ENCODE measurements around the gene OR4K17. TPM values are rescaled to one million over a fixed set of nuclear protein-coding genes. Genes with fewer than 3 reads are reported as not detected.
"Not testable (repeated sequence)": the region's sequence is repeated elsewhere in the genome, so short reads cannot be mapped to it uniquely, and the experiment has no call there.

The OR4K17 gene, protein sequence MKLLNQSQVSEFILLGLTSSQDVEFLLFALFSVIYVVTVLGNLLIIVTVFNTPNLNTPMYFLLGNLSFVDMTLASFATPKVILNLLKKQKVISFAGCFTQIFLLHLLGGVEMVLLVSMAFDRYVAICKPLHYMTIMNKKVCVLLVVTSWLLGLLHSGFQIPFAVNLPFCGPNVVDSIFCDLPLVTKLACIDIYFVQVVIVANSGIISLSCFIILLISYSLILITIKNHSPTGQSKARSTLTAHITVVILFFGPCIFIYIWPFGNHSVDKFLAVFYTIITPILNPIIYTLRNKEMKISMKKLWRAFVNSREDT
- not detected in 2 replicates for total RNA-seq
- long read RNA-seq: 0 reads

DNA sequence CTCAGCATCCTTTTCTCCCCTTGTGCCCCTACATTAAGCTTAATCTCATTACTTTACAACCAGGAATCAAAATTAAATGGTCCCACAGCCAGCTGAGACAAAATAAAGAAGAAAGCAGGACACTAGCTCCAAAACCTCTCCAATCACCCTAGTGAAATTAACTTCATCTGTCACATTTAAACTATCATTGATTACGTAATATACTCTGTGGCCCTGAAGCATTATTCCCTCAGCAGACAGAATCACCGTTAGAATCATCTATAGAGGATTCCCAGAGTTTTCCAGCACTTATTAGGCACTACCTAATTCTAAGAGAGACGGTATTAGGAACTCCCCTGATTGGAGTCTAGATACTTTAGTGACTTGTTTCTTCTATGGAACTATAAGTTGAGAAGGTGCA, at the start of gene OR4K17:
TSS of gene OR4K17 (plus strand) at position 302 of the 400 bp plus-strand sequence. CDS start 6,761 bp downstream, outside the sequence.
- H3K9me3 Mint-ChIP-seq (ENCODE audit: unreplicated experiment): peaks cover 30% of the 10 kb centered on the region
- no peak within 1 kb of the TSS for H3K4me3 Mint-ChIP-seq (ENCODE audit: unreplicated experiment)
- H3K27me3 Mint-ChIP-seq (ENCODE audit: unreplicated experiment): no peaks in the 10 kb centered on the region
- no peak within 1 kb of the TSS for H3K27ac Mint-ChIP-seq (ENCODE audit: unreplicated experiment)
- TF ChIP-seq, protein P1, sequence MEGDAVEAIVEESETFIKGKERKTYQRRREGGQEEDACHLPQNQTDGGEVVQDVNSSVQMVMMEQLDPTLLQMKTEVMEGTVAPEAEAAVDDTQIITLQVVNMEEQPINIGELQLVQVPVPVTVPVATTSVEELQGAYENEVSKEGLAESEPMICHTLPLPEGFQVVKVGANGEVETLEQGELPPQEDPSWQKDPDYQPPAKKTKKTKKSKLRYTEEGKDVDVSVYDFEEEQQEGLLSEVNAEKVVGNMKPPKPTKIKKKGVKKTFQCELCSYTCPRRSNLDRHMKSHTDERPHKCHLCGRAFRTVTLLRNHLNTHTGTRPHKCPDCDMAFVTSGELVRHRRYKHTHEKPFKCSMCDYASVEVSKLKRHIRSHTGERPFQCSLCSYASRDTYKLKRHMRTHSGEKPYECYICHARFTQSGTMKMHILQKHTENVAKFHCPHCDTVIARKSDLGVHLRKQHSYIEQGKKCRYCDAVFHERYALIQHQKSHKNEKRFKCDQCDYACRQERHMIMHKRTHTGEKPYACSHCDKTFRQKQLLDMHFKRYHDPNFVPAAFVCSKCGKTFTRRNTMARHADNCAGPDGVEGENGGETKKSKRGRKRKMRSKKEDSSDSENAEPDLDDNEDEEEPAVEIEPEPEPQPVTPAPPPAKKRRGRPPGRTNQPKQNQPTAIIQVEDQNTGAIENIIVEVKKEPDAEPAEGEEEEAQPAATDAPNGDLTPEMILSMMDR (IDR thresholded peaks at IDR 0.05): no peak
- no peaks in the 10 kb centered on the region for H3K4me1 Mint-ChIP-seq (ENCODE audit: unreplicated experiment)
- no peak for DNase-seq (ENCODE audit: extremely low spot score, unreplicated experiment)
- no peaks in the 10 kb centered on the region for H3K36me3 Mint-ChIP-seq (ENCODE audit: unreplicated experiment)

DNA sequence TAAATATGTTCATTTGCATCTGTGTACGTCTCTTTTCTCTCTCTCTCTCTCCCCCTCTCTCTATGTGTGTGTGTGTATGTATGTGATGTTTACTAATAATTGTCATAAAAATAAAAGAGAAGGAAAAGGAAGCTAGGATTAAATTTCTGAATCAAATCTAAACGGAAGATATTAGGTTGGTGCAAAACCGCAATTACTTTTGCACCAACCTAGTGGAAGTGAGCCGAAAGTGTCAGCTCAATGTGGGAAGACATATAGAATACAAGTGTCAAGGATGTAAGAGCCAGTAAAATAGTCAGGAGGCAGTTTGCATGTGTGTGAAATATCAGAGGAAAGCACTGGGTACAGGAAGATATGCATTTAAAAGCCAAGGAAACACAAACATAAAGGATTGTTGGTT, 18.5 kb upstream of the OR4K17 start:
- Mint-ChIP-seq H3K27me3 (ENCODE audit: unreplicated experiment) (no peaks in the 10 kb centered on the region), H3K27ac (ENCODE audit: unreplicated experiment) (no peak overlapping the region), H3K9me3 (ENCODE audit: unreplicated experiment) (peaks cover 39% of the 10 kb centered on the region), H3K4me3 (ENCODE audit: unreplicated experiment) (no peak overlapping the region), H3K4me1 (ENCODE audit: unreplicated experiment) (no peaks in the 10 kb centered on the region), H3K36me3 (ENCODE audit: unreplicated experiment) (no peaks in the 10 kb centered on the region)
- DNase-seq (ENCODE audit: extremely low spot score, unreplicated experiment): no peak
- TF ChIP-seq, protein P1 (IDR thresholded peaks at IDR 0.05): no peak

DNA sequence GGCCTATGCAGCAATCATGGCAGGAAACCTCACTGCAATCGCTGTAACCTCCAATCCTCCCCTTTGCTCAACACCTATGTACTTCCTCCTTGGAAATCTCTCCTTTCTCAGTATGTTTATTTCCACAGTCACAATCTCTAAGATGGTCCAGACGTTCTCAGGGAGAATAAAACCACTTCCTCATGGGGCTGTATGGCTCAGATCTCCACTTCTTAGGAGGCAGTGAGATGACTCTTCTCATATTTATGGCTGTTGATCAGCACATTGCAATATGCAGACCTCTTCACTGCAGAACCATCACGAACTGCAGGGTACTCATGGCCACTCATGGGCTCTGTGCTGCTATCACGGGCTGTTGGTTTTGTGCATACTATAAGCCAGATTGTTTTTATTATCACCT, 17.1 kb upstream of the OR4K17 start:
- TF ChIP-seq, protein P1 (IDR thresholded peaks at IDR 0.05): no peak
- Mint-ChIP-seq H3K4me3 (ENCODE audit: unreplicated experiment) (no peak overlapping the region), H3K27me3 (ENCODE audit: unreplicated experiment) (no peaks in the 10 kb centered on the region), H3K4me1 (ENCODE audit: unreplicated experiment) (no peaks in the 10 kb centered on the region), H3K9me3 (ENCODE audit: unreplicated experiment) (peaks cover 43% of the 10 kb centered on the region), H3K27ac (ENCODE audit: unreplicated experiment) (no peak overlapping the region), H3K36me3 (ENCODE audit: unreplicated experiment) (no peaks in the 10 kb centered on the region)
- no peak for DNase-seq (ENCODE audit: extremely low spot score, unreplicated experiment)

DNA sequence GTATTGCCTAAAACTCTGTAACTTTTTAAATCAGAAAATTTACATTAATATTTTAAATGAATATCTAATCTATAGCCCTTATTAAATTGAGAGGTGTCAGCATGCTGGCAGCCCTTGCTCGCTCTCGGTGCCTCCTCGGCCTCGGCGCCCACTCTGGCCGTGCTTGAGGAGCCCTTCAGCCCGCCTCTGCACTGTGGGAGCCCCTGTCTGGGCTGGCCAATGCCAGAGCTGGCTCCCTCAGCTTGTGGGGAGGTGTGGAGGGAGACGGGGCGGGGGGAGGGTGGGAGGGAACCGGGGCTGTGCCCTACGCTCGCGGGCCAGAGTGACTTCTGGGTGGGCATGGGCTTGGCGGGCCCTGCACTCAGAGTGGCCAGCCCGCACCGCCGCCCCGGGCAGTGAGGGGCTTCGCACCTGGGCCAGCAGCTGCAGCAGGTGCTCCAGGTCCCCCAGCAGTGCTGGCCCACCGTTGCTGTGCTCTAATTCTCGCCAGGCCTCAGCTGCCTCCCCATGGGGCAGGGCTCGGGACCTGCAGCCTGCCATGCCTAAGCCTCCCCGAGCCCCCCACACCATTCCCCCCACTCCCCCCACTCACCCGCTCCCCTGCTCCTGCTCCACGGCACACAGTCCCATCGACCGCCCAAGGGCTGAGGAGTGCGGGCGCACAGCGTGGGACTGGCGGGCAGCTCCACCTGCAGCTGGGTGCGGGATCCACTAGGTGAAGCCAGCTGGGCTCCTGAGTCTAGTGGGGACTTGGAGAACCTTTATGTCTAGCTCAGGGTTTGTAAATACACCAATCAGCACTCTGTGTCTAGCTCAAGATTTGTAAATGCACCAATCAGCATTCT, 11.4 kb upstream of the OR4K17 start:
- H3K4me1 Mint-ChIP-seq (ENCODE audit: unreplicated experiment); H3K27ac Mint-ChIP-seq (ENCODE audit: unreplicated experiment); H3K36me3 Mint-ChIP-seq (ENCODE audit: unreplicated experiment); DNase-seq (ENCODE audit: extremely low spot score, unreplicated experiment); H3K4me3 Mint-ChIP-seq (ENCODE audit: unreplicated experiment); H3K27me3 Mint-ChIP-seq (ENCODE audit: unreplicated experiment): not testable (repeated sequence)
- H3K9me3 Mint-ChIP-seq (ENCODE audit: unreplicated experiment): peaks cover 47% of the 10 kb centered on the region

DNA sequence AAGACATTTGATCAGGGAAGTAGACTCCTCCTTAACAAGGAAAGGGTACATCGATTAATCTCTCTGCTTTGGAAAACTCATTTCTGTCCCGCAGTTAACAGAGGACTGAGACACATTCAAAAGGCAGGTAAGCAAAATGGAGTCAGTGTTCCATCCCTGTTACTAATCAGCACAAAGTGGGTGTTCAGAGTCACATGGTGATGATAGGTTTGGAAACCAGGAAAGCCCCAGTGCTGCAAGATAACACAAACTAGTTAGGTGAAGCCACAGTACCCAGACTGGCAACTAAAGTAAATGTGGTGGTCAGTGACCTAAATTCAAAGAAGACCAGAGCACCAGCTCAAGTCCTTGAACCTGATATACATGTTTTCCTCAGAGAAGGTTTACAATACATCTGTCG, 1.8 kb downstream of the OR4K17 start:
- H3K27ac Mint-ChIP-seq (ENCODE audit: unreplicated experiment): no peak overlapping the region
- no peaks in the 10 kb centered on the region for H3K36me3 Mint-ChIP-seq (ENCODE audit: unreplicated experiment)
- DNase-seq (ENCODE audit: extremely low spot score, unreplicated experiment): no peak
- no peaks in the 10 kb centered on the region for H3K4me1 Mint-ChIP-seq (ENCODE audit: unreplicated experiment)
- H3K27me3 Mint-ChIP-seq (ENCODE audit: unreplicated experiment): no peaks in the 10 kb centered on the region
- peaks cover 38% of the 10 kb centered on the region for H3K9me3 Mint-ChIP-seq (ENCODE audit: unreplicated experiment)
- no peak overlapping the region for H3K4me3 Mint-ChIP-seq (ENCODE audit: unreplicated experiment)
- TF ChIP-seq, protein P1 (IDR thresholded peaks at IDR 0.05): no peak

Measured in osteocyte (in vitro differentiated cells).